HG02642 (cell line): Measurements from ENCODE around the gene ILF2.
A peak's percentile ranks its signal among the peaks of the same experiment; 100 is the strongest.
"Not testable (repeated sequence)": the region's sequence is repeated elsewhere in the genome, so short reads cannot be mapped to it uniquely, and the experiment has no call there.

Source experiments
- ATAC-seq: cut with Tn5 transposase; IDR thresholded peaks from one replicate; pipeline ENCODE4 v1.9.1; 2021; ENCODE audit warnings: mild to moderate bottlenecking; ENCODE audit not compliant: unreplicated experiment, poor library complexity

ILF2 gene

GRCh38 chr1:153651771-153652170 is 19.0 kb downstream of the ILF2 start:
- ATAC-seq: no peak

- ATAC-seq: no peak
Observed at GRCh38 chr1:153649863-153650235, 20.9 kb downstream of the ILF2 start.

DNA sequence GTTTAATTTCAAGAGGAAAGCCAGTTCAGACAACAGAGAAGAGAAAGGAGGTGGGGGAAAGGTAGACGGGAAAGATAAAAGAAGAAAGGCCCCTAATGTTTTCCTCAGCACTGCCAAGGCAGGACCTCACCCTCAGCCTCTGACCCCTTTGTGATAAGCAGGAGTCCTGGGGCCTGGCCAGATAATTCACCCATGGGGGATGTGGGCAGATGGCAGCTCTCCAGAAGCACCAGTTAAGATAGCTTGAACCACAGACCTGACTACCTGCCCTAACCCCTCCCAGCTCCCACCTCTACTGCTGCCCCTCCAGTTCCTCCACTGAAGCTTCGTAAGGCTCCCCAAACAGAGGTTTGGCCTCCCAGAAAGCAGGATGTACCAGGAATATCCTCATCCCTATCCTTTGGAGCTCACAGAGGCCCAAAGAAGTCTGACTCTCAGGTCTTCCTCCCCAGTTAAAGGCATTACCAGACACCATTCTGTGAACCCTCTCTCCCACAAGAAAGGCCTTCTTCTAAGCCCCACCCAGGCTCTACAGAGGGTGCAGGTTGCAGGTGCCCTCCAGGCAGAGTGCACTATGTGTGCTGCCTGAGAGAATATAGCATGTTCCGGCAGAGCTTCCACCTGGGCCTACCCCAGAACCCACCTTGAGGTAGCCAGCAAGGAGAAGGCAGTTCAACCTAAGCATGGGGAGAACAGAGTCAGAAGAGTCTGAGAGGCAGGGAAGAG is 21.5 kb downstream of the ILF2 start:
- no peak for ATAC-seq

DNA sequence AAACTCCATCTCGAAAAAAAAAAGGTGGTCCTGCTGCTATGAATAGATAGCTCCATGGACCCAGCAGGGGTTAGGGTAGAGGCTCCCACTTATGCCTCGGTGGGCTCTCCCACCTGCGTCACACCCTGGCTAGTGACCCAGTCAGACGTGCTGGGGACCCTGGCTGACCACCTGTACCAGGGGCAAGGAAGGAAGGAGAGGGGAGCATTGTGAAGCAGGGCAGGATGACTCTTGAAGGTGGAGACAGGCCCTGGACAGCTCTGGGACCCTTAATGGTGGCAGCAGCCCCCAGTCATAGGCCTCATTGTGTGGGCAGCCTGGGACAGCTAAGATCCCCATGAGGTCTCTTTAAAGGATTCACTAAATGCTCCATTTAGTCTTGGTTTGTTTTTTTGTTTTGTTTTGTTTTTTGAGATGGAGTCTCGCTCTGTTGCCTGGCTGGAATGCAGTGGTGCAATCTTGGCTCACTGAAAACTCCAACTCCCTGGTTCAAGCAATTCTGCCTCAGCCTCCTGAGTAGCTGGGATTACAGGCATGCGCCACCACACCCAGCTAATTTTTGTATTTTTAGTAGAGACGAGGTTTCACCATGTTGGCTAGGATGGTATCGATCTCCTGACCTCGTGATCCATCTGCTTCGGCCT is 22.7 kb downstream of the ILF2 start:
- ATAC-seq: no peak

DNA sequence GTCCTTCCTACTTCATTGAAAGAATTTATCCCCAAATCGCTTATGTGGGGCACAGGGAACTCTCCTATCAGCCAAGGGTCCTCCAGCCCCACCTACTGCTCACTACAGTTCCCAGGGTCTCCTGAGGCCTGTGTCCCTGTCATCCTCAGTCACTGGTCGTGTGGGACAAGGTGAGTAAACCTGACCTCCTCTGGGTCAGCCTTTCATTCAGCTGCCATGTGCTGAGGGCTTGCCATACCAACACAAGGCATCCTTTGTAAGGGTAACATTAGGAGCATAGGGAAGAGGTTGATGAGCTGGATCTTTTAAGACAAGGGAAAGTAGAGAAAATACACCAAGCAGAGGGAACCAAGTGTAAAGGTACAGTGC is 23.5 kb downstream of the ILF2 start:
- ATAC-seq: no peak

DNA sequence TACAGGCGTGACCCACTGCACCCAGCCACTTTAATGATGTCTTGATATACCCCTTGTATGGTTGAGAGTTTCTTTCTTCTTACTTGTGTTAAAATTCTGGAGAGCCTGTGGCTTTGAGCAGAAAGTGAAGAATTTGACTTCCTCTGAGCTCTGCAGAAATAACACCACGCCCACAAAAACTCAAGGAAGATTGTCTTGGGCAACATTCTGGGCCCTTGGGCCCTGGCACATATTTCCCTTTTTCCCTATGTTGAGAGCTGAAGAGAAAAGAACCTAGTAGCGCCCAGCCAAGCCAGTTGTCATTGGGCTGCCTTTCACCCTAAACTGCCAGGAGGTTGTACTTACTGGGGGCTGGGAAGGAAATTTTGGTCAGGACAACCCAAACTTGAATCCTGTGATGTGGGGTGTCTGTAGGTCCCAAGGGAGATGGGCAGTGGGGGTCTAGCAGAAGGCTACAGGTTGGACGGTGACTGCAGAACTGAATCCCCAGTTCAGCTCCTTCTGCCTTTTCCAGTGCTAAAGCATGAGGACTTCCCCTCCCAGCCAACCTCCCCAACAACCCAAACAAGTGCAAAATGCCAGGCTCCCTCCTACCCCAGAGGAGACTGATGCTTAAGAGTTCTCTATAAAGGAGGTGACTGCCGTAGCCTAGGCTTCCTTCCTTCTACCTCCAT is 24.0 kb downstream of the ILF2 start:
- no peak for ATAC-seq

DNA sequence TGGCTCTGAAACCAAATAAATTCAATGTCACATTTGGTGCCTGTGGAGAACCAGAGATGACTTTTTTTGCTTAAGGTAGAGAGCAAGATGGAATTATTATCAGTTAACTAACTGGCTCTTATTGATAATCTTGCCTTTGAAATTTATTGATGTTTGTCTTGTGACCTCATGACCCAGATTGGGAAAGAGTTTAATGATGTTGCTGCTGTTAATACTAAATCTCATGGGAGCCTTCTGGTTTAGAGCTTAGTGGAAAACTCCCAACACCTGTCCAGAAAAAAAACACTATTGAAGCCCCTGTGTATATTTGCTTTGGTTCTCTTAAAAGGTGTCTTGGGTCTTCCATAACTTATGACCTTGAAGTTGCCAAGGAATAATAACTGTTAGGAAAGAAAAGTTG is 27.0 kb downstream of the ILF2 start:
- no peak for ATAC-seq

- ATAC-seq: no peak
Observed at GRCh38 chr1:153643100-153643499, 27.7 kb downstream of the ILF2 start.

DNA sequence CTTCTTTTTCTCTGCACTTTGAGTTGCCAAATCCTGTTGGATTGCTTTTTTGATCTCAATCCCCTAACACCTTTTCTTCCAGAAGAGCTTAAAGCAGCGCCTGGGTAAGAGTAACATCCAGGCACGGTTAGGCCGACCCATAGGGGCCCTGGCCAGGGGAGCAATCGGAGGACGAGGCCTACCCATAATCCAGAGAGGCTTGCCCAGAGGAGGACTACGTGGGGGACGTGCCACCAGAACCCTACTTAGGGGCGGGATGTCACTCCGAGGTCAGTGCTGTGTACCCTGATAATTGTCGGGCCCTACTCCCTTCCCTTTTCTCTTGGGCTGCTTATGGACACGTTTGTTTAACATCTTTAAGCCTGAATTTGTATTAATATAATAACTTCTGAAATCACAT is 28.6 kb downstream of the ILF2 start:
- ATAC-seq: no peak

DNA sequence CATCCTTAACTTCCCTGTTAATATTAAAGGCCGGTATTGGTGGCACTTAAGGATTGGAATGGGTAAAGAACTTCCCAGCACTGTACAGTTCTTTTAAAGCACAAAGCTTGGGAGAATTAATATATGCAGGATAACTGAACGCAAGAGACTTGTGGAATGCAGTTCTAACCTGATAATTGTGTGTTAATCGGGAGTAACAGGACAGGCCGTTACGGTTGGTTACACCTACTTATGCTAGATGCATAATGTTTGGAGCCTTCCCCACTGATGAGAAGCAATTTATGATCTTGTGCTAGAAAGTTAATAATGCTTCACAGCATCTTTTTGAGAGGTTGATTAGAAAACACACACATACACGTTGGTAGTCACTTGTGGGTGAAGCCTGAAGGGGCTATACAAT is 29.9 kb downstream of the ILF2 start:
- ATAC-seq: no peak

GRCh38 chr1:153640213-153640612 is 30.6 kb downstream of the ILF2 start:
- ATAC-seq: not testable (repeated sequence)

DNA sequence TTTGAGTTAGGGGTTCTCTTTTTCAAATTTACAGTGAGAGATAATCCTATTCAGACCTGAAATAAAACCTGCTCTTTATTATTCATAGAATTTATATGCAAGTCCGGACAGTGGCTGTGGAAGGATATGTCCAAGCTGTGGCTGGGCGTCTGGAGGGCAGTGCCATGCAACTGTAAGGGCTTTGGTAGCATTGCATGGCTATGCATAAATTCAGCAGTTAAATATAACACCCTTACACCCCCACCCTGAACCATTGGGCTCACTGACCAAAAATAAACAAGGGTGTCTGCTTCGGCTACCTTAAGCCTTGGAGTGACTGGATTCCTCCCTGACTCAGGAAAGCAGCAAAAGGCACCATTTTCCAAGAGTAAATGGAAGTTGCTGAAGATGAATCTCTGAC is 31.5 kb downstream of the ILF2 start:
- ATAC-seq: no peak

GRCh38 chr1:153638261-153638660 is 32.5 kb downstream of the ILF2 start:
- no peak for ATAC-seq

DNA sequence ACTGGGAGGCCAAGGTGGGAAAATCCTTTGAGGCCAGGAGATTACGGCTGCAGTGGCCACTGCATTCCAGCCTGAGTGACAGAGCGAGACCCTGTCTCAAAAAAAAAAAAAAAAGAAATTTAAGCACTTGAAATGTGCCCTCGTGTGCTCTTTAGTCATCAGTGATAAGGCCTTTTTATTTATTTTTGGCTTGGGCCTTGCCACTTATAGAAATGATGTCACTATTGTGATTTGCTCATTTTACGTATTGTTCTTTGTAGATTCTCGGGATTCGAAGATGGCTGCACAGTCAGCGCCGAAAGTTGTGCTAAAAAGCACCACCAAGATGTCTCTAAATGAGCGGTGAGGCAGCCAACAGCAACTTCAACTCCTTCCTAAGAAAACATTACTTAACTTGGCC is 34.5 kb downstream of the ILF2 start:
- no peak for ATAC-seq

- ATAC-seq: no peak
Observed at GRCh38 chr1:153635872-153636271, 34.9 kb downstream of the ILF2 start.

- ATAC-seq: peak; percentile 87
Observed at GRCh38 chr1:153633754-153634665, 36.8 kb downstream of the ILF2 start, which contains the start of gene CHTOP. Gene CHTOP, plus strand, starts transcription at chr1:153634066. Its CDS starts 2,523 bp downstream, at chr1:153636589.

DNA sequence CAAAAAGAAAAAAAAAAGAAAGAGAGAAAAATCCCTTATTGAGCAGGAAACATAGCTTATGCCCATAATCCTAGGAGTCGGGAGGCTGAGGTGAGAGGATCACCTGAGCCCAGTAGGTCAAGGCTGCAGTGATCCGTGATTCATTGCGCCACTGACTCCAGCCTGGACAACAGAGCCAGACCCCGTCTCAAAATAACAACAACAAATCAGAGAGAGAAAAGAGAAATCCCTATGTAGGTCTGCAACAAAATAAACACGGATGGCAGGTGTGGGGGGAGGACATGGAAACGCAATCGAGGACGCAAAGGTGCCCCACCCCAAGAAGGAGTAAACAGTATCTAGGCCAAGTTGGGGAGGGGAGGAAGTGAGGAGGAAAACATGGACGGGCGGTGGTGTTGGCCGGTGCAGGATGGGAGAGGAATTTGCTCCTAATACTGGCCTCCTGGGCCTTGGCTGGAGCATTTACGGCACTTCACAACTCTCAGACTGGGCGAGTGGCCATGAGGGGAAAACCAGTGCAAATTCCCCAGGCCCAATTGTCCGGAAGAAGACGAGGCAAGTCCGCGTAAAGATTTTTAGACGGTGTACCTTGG is 37.5 kb downstream of the ILF2 start:
- no peak for ATAC-seq

GRCh38 chr1:153631047-153632022 is 39.5 kb downstream of the ILF2 start:
- ATAC-seq: no peak

- no peak for ATAC-seq
Observed at GRCh38 chr1:153630384-153630783, 40.4 kb downstream of the ILF2 start.
